ENCODE measurements around the gene HEATR1. TPM values are rescaled to one million over a fixed set of nuclear protein-coding genes. Genes with fewer than 3 reads are reported as not detected.

HEATR1 gene
- total RNA-seq, 2 experiments from 2014 or later, result 34.4 to 69.0 TPM

GRCh38 chr1:236514703-236515442 is 89.4 kb downstream of the HEATR1 start:
- Histone ChIP-seq H3K4me3 (ENCODE audit: low read depth, low read length, poor library complexity, severe bottlenecking) (no peak overlapping the region), H2AFZ (ENCODE audit: low read length) (no peak overlapping the region; the same call in 1 of the 2 replicates), H4K20me1 (ENCODE audit: insufficient read depth, low read length) (0 out of 2 replicates have a peak, but pooled peaks cover 3% of the 10 kb centered on the region), H3K36me3 (ENCODE audit: insufficient read depth, low read length) (no peaks in the 10 kb centered on the region), H3K79me2 (ENCODE audit: insufficient read depth, low read depth, low read length) (no peaks in the 10 kb centered on the region), H3K27ac (ENCODE audit: low read depth, low read length, poor library complexity, severe bottlenecking) (no peak overlapping the region), H3K4me1 (ENCODE audit: insufficient read depth, low read length, poor library complexity, severe bottlenecking) (no peaks in the 10 kb centered on the region), H3K9me2 (ENCODE audit: insufficient read depth, low read length) (no peaks in the 10 kb centered on the region), H3K4me2 (ENCODE audit: low read length) (no peak overlapping the region), H3K9me3 (ENCODE audit: low read length) (no peaks in the 10 kb centered on the region)
- CTCF ChIA-PET (ENCODE audit: unreplicated experiment), result no interaction called here
- BruUV-seq (replicated peaks), result no TSS peak
- TF ChIP-seq EZH2phosphoT487 (IDR thresholded peaks at IDR 0.05; ENCODE audit: borderline replicate concordance, low read depth, low read length), result no peak
- TF ChIP-seq CTCF (conservative IDR thresholded peaks at IDR 0.05; ENCODE audit: low read length), result no peak
- DNase-seq (ENCODE audit: low spot score), result no peak
- POLR2A ChIA-PET, result interaction anchor here (0.8 to 1.6 kb wide), 2 partner anchors 12 to 168 kb away, joined by 3 to 5 read pairs; no protein-coding TSS in a partner anchor
- intact Hi-C loops (cut with micrococcal nuclease; ENCODE audit: unreplicated experiment), result no loop called here

- Histone ChIP-seq H4K20me1 (ENCODE audit: insufficient read depth, low read length) (0 out of 2 replicates have a peak, but pooled peaks cover 3% of the 10 kb centered on the region), H3K4me2 (ENCODE audit: low read length) (no peak overlapping the region), H3K27ac (ENCODE audit: low read depth, low read length, poor library complexity, severe bottlenecking) (no peak overlapping the region), H3K4me1 (ENCODE audit: insufficient read depth, low read length, poor library complexity, severe bottlenecking) (no peaks in the 10 kb centered on the region), H3K4me3 (ENCODE audit: low read depth, low read length, poor library complexity, severe bottlenecking) (no peak overlapping the region), H3K9me3 (ENCODE audit: low read length) (no peaks in the 10 kb centered on the region), H2AFZ (ENCODE audit: low read length) (no peak overlapping the region), H3K79me2 (ENCODE audit: insufficient read depth, low read depth, low read length) (no peaks in the 10 kb centered on the region), H3K9me2 (ENCODE audit: insufficient read depth, low read length) (no peaks in the 10 kb centered on the region), H3K36me3 (ENCODE audit: insufficient read depth, low read length) (no peaks in the 10 kb centered on the region)
- no peak for TF ChIP-seq CTCF (conservative IDR thresholded peaks at IDR 0.05; ENCODE audit: low read length)
- TF ChIP-seq EZH2phosphoT487 (IDR thresholded peaks at IDR 0.05; ENCODE audit: borderline replicate concordance, low read depth, low read length), result no peak
- ChIA-PET CTCF (ENCODE audit: unreplicated experiment) (no interaction called here), POLR2A (no interaction called here)
- BruUV-seq (replicated peaks), result no TSS peak
- intact Hi-C loops (cut with micrococcal nuclease; ENCODE audit: unreplicated experiment), result no loop called here
- DNase-seq (ENCODE audit: low spot score), result no peak
These were observed 92.4 kb downstream of the HEATR1 start for GRCh38 chr1:236511735-236512418.
